HG02981 (cell line): Measurements from ENCODE around the gene USP31.
"Not testable (repeated sequence)": the region's sequence is repeated elsewhere in the genome, so short reads cannot be mapped to it uniquely, and the experiment has no call there.

ENCODE experiments used
- ATAC-seq: cut with Tn5 transposase; IDR thresholded peaks from one replicate; pipeline ENCODE4 v1.9.1; 2021; ENCODE audit warnings: mild to moderate bottlenecking, moderate library complexity; ENCODE audit not compliant: unreplicated experiment

USP31 gene

DNA sequence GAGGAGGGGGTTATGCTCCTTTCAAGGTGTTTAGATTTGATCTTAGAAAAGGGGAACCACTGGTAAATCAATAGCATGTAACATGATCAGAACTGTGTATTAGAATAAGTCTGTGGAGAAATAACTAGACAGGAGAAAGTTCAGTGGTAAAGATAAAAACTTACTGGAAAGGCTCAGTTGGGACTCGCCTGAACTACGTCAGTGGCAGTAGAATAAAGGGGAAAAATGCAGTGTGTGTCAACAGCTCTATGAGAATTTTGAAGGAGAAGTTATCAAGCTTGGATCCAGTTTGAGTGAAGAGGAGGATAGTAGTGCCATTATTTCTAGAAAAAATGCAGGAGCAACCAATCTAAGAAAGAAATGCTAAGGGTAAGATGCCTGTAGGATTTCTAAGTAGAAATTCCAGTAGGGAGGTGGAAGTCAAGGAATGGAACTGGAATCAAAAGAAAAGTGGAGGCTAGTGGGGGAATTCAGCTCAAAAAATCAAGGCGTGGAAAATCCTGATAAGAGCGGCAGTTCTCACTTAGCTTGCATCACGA, 48.2 kb downstream of the USP31 start:
- no peak for ATAC-seq

DNA sequence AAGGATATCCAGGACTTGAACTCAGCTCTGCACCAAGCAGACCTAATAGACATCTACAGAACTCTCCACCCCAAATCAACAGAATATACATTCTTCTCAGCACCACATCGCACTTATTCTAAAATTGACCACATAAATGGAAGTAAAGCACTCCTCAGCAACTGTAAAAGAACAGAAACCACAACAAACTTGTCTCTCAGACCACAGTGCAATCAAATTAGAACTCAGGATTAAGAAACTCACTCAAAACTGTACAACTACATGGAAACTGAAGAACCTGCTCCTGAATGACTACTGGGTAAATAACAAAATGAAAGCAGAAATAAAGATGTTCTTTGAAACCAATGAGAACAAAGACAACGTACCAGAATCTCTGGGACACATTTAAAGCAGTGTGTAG, 52.8 kb downstream of the USP31 start:
- ATAC-seq, result not testable (repeated sequence)

GRCh38 chr16:23094136-23094535, 55.1 kb downstream of the USP31 start:
- ATAC-seq, result not testable (repeated sequence)

DNA sequence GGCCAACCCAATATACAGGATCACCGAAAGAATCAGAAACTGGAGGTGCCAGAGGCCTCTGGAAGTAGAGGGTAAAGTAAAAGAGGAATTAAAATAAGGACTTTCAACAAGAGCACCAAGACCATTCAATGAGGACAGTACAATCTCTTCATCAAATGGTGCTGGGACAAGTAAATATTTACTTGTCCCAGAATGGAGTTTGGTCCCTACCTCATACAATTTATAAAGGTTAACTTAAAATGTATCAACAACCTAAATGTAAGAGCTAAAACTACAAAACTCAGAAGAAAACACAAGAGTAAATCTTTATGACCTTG, 56.5 kb downstream of the USP31 start:
- no peak for ATAC-seq

GRCh38 chr16:23092072-23092800, 57.0 kb downstream of the USP31 start:
- no peak for ATAC-seq

DNA sequence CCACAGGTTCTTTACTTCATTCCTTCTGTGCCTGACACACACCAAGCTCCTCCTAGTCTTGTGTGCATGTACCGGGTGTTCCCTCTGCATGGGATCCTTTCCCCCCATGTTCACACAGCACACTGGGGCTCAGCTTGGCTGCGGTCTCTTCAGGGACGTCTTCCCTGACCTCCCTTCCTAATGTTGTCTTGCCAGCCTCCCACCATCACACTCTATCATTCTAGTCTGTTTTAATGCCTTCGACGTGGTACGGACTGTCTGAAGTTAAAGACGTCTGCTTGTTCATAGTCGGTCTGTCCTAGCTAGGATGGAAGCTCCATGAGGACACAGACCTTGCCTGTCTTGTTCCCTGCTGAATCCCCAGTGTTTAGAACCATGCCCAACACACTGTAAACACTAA, 60.1 kb downstream of the USP31 start:
- no peak for ATAC-seq

DNA sequence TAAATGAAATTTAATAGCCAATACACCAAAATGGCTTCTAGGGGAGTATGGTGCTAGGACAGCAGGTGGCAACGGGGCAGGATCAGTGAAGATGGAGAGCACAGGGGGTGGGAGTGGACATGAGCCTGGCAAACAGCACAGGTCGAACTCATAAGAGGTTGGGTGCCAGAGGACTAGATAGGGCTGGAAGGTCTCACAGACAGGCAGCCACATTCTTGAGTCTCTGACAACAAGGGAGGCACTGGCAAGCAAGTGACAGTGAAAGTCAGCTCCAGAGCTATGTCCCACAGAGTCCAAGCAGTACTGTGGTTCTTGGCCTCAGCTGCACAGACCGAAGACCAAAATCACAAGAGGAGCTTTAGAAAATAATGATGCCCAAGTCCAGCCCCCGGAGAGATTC, 61.2 kb downstream of the USP31 start:
- no peak for ATAC-seq

DNA sequence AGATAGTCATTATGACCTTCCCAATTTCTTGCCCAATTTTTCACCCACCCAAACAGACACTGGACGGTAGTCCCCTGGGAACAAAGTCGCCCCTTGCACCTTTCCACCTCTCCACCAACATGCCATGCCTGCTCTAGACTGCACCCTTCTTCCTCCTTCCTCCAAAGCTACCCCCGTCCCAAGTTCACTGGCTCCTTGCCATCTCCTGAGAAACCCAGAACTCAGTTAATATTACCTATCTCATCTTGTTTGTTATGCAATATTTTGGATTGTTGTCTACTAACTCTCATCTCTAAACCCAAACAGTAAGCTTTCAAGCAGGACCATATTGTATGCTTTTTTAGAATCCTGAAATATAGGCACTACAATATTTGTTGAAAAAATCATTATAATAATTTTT, 63.3 kb downstream of the USP31 start:
- no peak for ATAC-seq

DNA sequence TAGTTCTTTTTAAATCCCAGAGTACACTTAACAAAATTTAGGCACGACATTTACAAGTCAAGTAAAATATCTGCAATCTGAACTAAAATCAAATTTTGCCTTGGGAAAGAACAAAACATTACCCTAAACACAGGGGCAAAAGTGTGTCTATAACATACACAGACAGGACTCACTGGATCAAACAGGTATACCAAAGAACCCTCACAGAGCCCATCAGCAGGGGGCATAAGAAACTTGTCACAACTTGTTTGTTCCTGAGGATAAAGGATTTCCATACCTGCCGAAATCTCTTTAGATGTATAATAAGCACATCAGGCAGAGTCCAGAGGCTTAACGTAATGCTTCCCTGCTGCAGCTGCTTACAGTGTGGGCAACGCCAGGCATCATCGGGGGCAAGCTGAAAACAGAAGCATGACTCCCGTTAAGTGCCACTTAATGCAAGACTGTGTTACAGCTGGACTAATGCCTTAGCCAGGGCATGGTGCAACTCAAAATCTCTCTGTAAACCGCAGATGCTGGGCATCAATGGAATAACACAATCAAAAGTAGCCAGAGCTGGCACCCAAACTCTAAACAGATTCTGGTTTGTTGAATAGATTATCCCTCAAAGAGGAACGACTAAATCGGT, 67.0 kb downstream of the USP31 start:
- no peak for ATAC-seq

DNA sequence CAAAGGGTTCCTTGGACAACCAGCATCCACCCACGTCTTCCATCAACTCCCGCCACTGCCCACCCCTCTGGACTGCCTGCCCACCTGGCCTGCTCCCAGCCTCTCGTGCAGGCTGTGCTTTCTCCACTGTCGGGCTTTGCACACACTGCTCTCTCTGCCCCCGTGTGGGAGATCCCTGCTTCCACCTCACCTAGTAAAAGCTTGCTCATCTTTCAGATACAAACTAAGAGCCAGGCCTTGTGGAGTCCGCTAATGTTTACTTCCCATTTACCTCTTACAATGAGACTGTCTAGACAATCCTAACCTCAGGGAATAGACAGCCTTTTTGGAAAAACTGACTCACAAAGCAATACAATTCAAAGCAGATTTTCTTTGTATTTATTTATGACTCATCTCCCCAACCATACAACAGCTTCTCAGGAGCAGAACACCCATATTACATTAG, 67.6 kb downstream of the USP31 start:
- no peak for ATAC-seq

GRCh38 chr16:23080747-23081146, 68.5 kb downstream of the USP31 start:
- ATAC-seq, result no peak

DNA sequence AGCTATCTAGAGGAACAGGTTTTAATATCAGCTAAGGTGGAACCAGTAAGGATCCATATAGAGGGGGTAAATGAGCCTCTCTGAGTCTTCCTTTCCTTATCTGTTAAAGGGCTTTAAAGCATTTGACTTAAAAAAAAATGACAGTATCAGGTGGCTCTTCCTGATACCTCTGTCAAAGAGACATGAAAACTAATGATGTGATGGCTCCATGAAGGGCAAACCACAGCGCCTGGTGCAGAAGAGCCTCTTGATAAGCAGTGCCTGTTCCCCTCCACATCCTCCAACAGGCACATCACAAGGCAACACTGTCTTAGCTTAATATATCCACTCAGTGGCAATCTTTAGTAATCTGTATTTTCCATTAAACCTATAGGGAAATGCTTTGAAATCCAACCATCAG, 68.9 kb downstream of the USP31 start:
- no peak for ATAC-seq

DNA sequence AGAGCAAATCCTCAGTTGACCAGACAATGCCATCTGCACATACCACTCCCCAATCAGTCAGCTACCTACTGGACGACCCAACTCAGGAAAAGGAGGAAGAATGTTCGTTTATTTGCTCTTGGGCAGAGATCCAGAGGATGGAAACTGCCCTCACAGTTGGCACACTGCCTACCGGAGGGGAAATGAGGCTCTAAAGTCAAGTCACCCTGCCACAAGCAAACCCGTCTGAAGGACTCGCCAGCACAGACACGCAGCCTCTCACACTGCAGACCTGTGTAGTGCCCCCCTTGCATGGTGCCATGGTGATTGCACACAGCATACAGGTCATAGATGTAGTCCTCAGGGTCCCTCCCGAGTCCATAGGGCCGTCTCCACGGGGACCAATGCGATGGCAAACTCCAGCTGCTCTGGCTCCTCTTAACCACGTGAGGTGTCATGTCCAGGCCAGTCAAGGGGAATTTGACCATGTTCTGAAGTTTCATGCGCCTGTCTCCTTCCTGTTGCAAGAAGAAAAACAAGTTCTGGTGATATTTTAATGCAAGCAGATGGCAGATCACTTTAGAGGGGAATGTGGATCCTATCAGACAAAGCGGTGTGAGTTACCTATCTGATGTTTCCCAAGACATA, 69.5 kb downstream of the USP31 start:
- no peak for ATAC-seq

DNA sequence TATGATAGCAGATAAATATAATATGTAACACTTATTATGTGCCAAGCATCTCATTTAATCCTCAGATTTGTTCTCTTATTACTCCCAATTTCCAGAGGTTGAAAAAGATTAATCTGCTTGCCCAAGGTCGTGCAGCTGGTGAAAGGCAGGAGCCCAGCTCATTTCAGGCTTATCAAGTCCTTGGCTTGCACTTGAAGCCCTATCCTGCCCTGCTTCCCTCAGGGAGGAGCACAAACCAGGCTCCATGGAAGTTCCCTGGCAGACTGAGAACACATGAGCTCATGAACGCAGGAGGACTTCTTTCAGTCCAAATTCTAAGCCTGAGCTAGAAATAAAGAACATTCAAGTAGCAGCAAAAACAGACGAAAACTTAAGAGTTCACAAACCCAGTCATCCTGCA, 74.8 kb downstream of the USP31 start:
- no peak for ATAC-seq

- ATAC-seq, result no peak
These were observed 76.3 kb downstream of the USP31 start for GRCh38 chr16:23072769-23073549.

DNA sequence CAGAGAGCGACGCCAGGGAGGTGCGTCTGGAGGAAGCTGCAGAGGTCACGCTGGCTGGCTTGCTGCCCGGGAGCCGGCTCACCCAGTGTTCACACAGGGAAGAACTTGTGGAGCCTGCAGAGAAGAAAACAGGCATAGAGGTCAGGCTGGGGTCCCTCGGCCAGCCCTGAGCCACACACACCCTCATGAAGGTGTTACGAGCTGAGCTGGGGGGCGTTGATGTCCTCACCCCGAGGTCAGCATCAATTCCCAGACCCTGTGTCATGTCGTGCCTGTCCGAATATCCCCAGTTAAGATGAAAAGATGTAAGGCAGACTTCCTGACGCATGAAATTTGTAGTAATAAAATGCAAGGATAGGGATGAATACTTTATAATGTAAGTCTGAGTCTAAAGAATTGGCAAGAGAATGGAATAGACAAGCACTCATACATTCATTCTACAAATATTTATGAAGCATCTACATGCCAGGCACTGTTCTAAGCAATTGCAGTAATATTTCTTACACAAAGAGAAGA, 77.1 kb downstream of the USP31 start:
- no peak for ATAC-seq

DNA sequence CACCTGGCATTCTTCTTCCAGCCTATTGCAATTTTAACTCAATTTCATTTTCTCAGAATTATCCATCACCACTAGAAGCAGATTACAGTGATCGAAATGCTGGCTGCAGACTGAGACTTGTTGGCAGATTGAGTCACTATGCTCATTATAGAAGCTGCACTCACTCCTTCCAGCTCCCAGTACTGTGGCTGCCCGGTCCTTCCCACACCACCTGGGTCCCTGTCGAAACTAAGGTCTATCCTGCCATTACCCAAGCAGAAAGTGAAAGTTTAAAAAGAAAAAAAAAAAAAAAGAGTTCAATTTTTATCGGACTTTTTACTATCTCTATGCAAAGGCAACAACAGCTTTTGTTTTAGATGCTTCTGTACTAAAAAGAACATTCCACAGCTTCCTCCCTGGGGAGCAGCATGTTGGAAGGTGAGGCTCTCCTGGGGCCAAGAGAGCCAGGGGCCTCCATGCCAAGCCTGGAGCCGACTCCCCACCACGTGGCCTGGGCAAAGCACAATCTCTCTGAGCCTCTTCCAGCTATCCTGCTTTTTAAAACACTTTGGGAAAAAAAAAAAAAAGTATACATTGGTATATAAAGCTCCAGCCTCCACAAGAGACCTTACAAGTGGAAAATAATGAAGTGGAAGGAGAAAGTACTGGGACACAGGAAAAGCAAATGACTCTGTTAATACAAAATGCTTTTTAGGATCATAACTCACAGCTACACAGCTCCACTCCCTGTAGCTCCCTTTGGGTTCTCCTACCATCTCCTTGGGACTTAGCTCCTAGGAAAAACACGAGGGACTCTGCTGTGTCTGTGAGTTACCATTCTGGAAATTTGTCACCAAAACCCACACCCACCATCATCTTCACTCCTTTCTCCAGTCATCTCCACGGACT, 77.8 kb downstream of the USP31 start:
- ATAC-seq, result no peak

DNA sequence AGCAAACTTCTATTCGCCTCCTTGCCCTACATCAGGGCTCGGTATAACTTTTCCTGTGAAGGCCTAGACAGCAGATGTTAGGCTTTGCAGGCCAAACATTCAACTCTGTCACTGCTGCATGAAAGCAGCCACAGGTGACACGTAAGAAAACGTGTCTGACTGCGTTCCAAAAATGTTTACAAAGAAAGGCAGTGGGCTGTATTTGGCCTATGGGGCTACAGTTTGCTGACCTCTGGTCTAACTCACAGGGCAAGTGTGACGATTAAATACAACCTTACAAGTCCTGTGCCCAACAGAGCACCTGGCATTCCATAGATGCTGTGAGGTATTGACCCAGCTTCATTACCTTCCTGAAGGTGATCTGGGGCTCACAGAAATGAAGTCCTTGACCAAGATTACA, 79.4 kb downstream of the USP31 start:
- ATAC-seq, result no peak

- no peak for ATAC-seq
These were observed 81.0 kb downstream of the USP31 start for GRCh38 chr16:23068079-23068736.

DNA sequence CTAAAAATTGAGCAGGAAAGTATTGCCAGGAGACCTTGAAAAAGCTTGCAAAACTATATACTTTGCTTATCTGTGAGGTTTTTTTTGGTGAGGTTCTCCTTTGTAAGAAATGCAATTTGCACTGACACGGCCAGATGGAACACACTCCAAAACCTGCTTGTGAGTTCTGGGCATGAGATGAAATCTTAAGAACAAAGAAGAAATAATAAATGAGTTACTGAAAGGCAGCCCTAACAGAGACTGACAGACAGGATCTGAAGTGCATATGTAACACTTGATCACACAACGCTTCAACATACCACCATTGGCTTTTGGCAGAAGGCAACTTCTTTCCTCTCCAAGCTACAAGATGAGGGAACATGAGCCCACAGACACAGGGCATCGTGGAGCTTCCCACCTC, 82.6 kb downstream of the USP31 start:
- no peak for ATAC-seq
